ENCODE data around the gene RUNX3.

DNA sequence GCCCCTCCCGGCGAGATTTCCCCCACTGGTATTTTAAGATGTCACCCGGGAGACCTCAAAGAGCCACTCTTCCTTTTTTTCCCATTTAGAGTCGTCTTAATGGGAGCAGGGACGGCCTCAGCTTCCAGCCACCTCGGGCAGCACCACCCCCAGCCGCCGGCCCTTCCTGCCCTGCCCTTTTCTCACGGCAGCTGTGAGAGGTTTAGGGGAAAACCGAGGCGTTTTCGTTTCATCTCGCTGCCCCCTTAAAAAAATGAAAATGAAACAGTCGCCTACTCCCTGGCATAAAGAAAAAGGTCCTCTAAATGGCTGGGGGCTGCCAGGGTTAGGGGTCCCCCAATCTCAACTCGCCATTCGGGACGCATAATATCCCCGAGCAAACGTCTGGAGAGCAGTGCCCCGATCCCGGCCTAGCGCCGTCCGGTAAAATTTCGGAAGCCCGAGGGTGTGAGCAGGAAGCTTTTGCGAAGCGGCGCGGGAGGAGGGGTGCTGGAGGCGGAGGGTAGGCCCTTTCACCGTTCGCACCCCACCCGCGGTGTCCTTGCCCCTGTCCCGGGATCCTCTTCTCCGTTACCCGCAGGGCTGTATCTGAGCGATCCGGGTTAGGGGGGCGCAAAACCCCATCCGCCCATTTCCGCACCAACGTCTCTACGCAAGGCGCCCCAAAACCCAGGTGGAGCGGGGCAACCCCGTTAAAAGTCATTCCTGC is 1.2 kb downstream of the RUNX3 start:
- TF ChIP-seq, protein P1, sequence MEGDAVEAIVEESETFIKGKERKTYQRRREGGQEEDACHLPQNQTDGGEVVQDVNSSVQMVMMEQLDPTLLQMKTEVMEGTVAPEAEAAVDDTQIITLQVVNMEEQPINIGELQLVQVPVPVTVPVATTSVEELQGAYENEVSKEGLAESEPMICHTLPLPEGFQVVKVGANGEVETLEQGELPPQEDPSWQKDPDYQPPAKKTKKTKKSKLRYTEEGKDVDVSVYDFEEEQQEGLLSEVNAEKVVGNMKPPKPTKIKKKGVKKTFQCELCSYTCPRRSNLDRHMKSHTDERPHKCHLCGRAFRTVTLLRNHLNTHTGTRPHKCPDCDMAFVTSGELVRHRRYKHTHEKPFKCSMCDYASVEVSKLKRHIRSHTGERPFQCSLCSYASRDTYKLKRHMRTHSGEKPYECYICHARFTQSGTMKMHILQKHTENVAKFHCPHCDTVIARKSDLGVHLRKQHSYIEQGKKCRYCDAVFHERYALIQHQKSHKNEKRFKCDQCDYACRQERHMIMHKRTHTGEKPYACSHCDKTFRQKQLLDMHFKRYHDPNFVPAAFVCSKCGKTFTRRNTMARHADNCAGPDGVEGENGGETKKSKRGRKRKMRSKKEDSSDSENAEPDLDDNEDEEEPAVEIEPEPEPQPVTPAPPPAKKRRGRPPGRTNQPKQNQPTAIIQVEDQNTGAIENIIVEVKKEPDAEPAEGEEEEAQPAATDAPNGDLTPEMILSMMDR (conservative IDR thresholded peaks at IDR 0.05; ENCODE audit: low read depth, low read length), result no peak
- no peak for TF ChIP-seq EZH2 (IDR thresholded peaks at IDR 0.05; ENCODE audit: borderline replicate concordance, low read depth, low read length, poor library complexity, severe bottlenecking)
